Purkinje cell (primary cell): ENCODE results near the gene PSMD6. TPM values are rescaled to one million over a fixed set of nuclear protein-coding genes. Genes with fewer than 3 reads are reported as not detected.

Source experiments
- polyA plus RNA-seq: library from polyadenylated mRNA; unstranded; fragments of >200 nt; fragmentation: Nextera tagmentation; gene quantifications from 2 replicates; pipeline ENCODE4 v1.2.1, GENCODE V29; 2014

PSMD6 gene
- polyA plus RNA-seq: 199 and 201 TPM in 2 replicates

GRCh38 chr3:64023187-64023860, at the start of gene PSMD6:
Gene PSMD6, minus strand, starts transcription at chr3:64023494. Its CDS starts 75 bp downstream, at chr3:64023419.

Other genes with a start within 250 kb of the PSMD6 start
- gene C3orf49, start 204.2 kb downstream of the PSMD6 start, polyA plus RNA-seq: 1.2 TPM in 1 of 2 replicates, not detected in the other
- 296 and 361 TPM in 2 replicates for gene THOC7, start 159.7 kb downstream of the PSMD6 start, polyA plus RNA-seq
- gene ATXN7, start 159.6 kb downstream of the PSMD6 start, polyA plus RNA-seq: 0.38 and 2.9 TPM in 2 replicates
- gene SCAANT1, start 111.1 kb downstream of the PSMD6 start, polyA plus RNA-seq: not detected in 2 replicates
- gene PRICKLE2, start 202.0 kb upstream of the PSMD6 start, polyA plus RNA-seq: 29.2 and 37.6 TPM in 2 replicates